ENCODE data around the gene MDM2. TPM values are rescaled to one million over a fixed set of nuclear protein-coding genes. Genes with fewer than 3 reads are reported as not detected.
"Not testable (repeated sequence)": the region's sequence is repeated elsewhere in the genome, so short reads cannot be mapped to it uniquely, and the experiment has no call there.

Gene MDM2
- total and polyA plus RNA-seq, 2 donors (not counting 1 experiment from before 2014, with no cell fraction given) = 6.1 to 78.7 TPM

- H3K9me3 Mint-ChIP-seq (ENCODE audit: insufficient read depth); H4K20me1 ChIP-seq (ENCODE audit: control insufficient read depth, insufficient read depth, low read length, poor library complexity, severe bottlenecking); H3K4me1 ChIP-seq (ENCODE audit: control insufficient read depth in 2 of 2, insufficient read depth in 2 of 2, low read length in 2 of 2); H3K36me3 ChIP-seq (replicated peaks in 1 of 2; ENCODE audit: control extremely low read depth in 1 of 2, control insufficient read depth in 1 of 2, extremely low read depth in 1 of 2, insufficient read depth in 2 of 2, low read length in 1 of 2); H3K27me3 ChIP-seq (replicated peaks in 1 of 4; ENCODE audit: control extremely low read depth in 1 of 4, control insufficient read depth in 3 of 4, insufficient read depth in 4 of 4, low read length in 3 of 4); H3K27ac Mint-ChIP-seq; H3K4me3 Mint-ChIP-seq; H3K9ac ChIP-seq (ENCODE audit: low read length); H3K79me2 ChIP-seq (ENCODE audit: control insufficient read depth, insufficient read depth, low read length); H3K4me3 ChIP-seq (ENCODE audit: control extremely low read depth in 1 of 5, extremely low read depth in 1 of 5, insufficient read depth in 1 of 5, low read depth in 2 of 5, low read length in 4 of 5); H2AFZ ChIP-seq (ENCODE audit: insufficient read depth, low read depth, low read length, poor library complexity, severe bottlenecking); H3K27ac ChIP-seq (ENCODE audit: low read length in 2 of 2); H3K9me3 ChIP-seq (ENCODE audit: control extremely low read depth in 1 of 3, control insufficient read depth in 2 of 3, insufficient read depth in 1 of 3, low read length in 2 of 3); H3K4me2 ChIP-seq (replicated peaks; ENCODE audit: low read depth, low read length, poor library complexity, severe bottlenecking); H3K27me3 Mint-ChIP-seq; POLR2A ChIA-PET: not testable (repeated sequence)
- DNase-seq (peak; percentile 60), ATAC-seq (ENCODE audit: low read depth) (peak; percentile 63)
- peaks cover 14% of the 10 kb centered on the region for H3K4me1 Mint-ChIP-seq
- intact Hi-C loops (cut with micrococcal nuclease) = loop anchor here (1.0 to 5.0 kb wide), 3 partner anchors 69 to 293 kb away; partner anchors contain the start of gene CPM
- WGBS (ENCODE audit: insufficient coverage) = 71% methylated on average over 5 of the region's 8 CpGs
- CTCF ChIA-PET = interaction anchor here (1.5 to 2.1 kb wide), 2 partner anchors 206 to 208 kb away, joined by 7 to 8 read pairs; no protein-coding TSS in a partner anchor
- peak; percentile 79 for TF ChIP-seq CTCF (IDR thresholded peaks at IDR 0.05)
Observed at GRCh38 chr12:68863886-68864454, 56.0 kb downstream of the MDM2 start.

GRCh38 chr12:68864604-68865003 is 56.6 kb downstream of the MDM2 start:
- H3K4me3 Mint-ChIP-seq = no peak overlapping the region
- WGBS (ENCODE audit: insufficient coverage) = 100% methylated on average over 2 of the region's 3 CpGs
- CTCF ChIA-PET = interaction anchor here (1.5 to 2.1 kb wide), 2 partner anchors 205 to 207 kb away, joined by 7 to 8 read pairs; no protein-coding TSS in a partner anchor

More at GRCh38 chr12:68864604-68865003, 56.6 kb downstream of the MDM2 start:
- no peaks in the 10 kb centered on the region for H4K20me1 ChIP-seq (ENCODE audit: control insufficient read depth, insufficient read depth, low read length, poor library complexity, severe bottlenecking)
- H3K27ac ChIP-seq (ENCODE audit: low read length in 2 of 2) = no peak overlapping the region
- H3K79me2 ChIP-seq (ENCODE audit: control insufficient read depth, insufficient read depth, low read length) = no peaks in the 10 kb centered on the region
- no peaks in the 10 kb centered on the region for H3K9me3 ChIP-seq (ENCODE audit: control extremely low read depth in 1 of 3, control insufficient read depth in 2 of 3, insufficient read depth in 1 of 3, low read length in 2 of 3)
- no peak for DNase-seq
- no peak for ATAC-seq (ENCODE audit: low read depth)
- no peak overlapping the region for H2AFZ ChIP-seq (ENCODE audit: insufficient read depth, low read depth, low read length, poor library complexity, severe bottlenecking)
- peaks cover 0 to 6% of the 10 kb centered on the region in 2 donors for H3K4me1 ChIP-seq (ENCODE audit: control insufficient read depth in 2 of 2, insufficient read depth in 2 of 2, low read length in 2 of 2)
- peaks cover 14% of the 10 kb centered on the region for H3K4me1 Mint-ChIP-seq
- H3K27ac Mint-ChIP-seq = no peak overlapping the region
- H3K27me3 ChIP-seq (replicated peaks in 1 of 4; ENCODE audit: control extremely low read depth in 1 of 4, control insufficient read depth in 3 of 4, insufficient read depth in 4 of 4, low read length in 3 of 4) = no peaks in the 10 kb centered on the region
- POLR2A ChIA-PET = no interaction called here
- intact Hi-C loops (cut with micrococcal nuclease) = loop anchor here (1.0 to 5.0 kb wide), 3 partner anchors 69 to 293 kb away; partner anchors contain the start of gene CPM
- H3K27me3 Mint-ChIP-seq = no peaks in the 10 kb centered on the region
- no peaks in the 10 kb centered on the region for H3K9me3 Mint-ChIP-seq (ENCODE audit: insufficient read depth)
- no peak for TF ChIP-seq EZH2 (IDR thresholded peaks at IDR 0.05; ENCODE audit: borderline replicate concordance, insufficient read depth, low read depth, low read length, poor library complexity, severe bottlenecking)
- no peak for TF ChIP-seq CTCF (IDR thresholded peaks at IDR 0.05)
- no peak overlapping the region for H3K4me2 ChIP-seq (replicated peaks; ENCODE audit: low read depth, low read length, poor library complexity, severe bottlenecking)
- H3K9ac ChIP-seq (ENCODE audit: low read length) = no peak overlapping the region
- H3K4me3 ChIP-seq (ENCODE audit: control extremely low read depth in 1 of 5, extremely low read depth in 1 of 5, insufficient read depth in 1 of 5, low read depth in 2 of 5, low read length in 4 of 5) = no peak overlapping the region
- H3K36me3 ChIP-seq (replicated peaks in 1 of 2; ENCODE audit: control extremely low read depth in 1 of 2, control insufficient read depth in 1 of 2, extremely low read depth in 1 of 2, insufficient read depth in 2 of 2, low read length in 1 of 2) = peaks cover 0 to 9% of the 10 kb centered on the region in 2 experiments
